ENCODE measurements around the gene IPCEF1. TPM values are rescaled to one million over a fixed set of nuclear protein-coding genes. Genes with fewer than 3 reads are reported as not detected.

IPCEF1 gene
- total RNA-seq, 1 experiment from 2014 or later: 0.48 TPM

GRCh38 chr6:154316131-154316530 is 40.5 kb downstream of the IPCEF1 start:
- Histone ChIP-seq H2AFZ (ENCODE audit: low read length) (no peak overlapping the region), H3K27ac (ENCODE audit: insufficient read length, low read depth, low read length) (no peak overlapping the region), H3K14ac (ENCODE audit: insufficient read depth, low read length) (no peak overlapping the region), H2BK5ac (ENCODE audit: insufficient read length, low read length) (no peak overlapping the region), H2AK5ac (ENCODE audit: insufficient read length, low read length) (no peak overlapping the region), H4K8ac (replicated peaks; ENCODE audit: insufficient read length, low read depth, low read length) (no peak overlapping the region), H3K4me2 (ENCODE audit: insufficient read depth, insufficient read length, low read length) (no peak overlapping the region), H3K79me1 (ENCODE audit: insufficient read depth, low read depth, low read length, poor library complexity, severe bottlenecking) (no peaks in the 10 kb centered on the region), H3K9ac (ENCODE audit: extremely low read depth, insufficient read length, low read length) (no peak overlapping the region), H2BK20ac (ENCODE audit: low read depth, low read length, poor library complexity, severe bottlenecking) (no peak overlapping the region), H2BK12ac (ENCODE audit: insufficient read length, low read depth, low read length) (no peak overlapping the region), H2BK120ac (ENCODE audit: low read depth, low read length, poor library complexity, severe bottlenecking) (no peak overlapping the region), H4K91ac (ENCODE audit: insufficient read length, low read depth, low read length) (no peak overlapping the region), H4K20me1 (ENCODE audit: control insufficient read depth, insufficient read depth, insufficient read length) (no peaks in the 10 kb centered on the region), H3K9me3 (ENCODE audit: control insufficient read depth, low read depth, low read length) (no peaks in the 10 kb centered on the region), H3K79me2 (ENCODE audit: insufficient read depth, low read length) (no peaks in the 10 kb centered on the region), H4K5ac (ENCODE audit: insufficient read length, low read depth, low read length) (no peak overlapping the region), H3T11ph (ENCODE audit: low read length) (no peak overlapping the region), H2BK15ac (ENCODE audit: low read depth, low read length) (no peak overlapping the region), H3K56ac (ENCODE audit: insufficient read length, low read depth, low read length) (no peak overlapping the region), H3K23ac (ENCODE audit: insufficient read length, low read depth, low read length) (no peak overlapping the region), H3K23me2 (ENCODE audit: insufficient read length, low read depth, low read length, poor library complexity, severe bottlenecking) (no peaks in the 10 kb centered on the region), H3K27me3 (ENCODE audit: insufficient read depth, low read length) (no peaks in the 10 kb centered on the region), H3K4ac (ENCODE audit: low read depth, low read length) (no peak overlapping the region), H3K4me1 (ENCODE audit: insufficient read depth, low read length) (no peaks in the 10 kb centered on the region), H3K18ac (ENCODE audit: insufficient read length, low read depth, low read length) (no peak overlapping the region)
- H3K4me3 Mint-ChIP-seq: no peak overlapping the region
- no CpG with 5 or more reads among the region's 1 CpG for WGBS (ENCODE audit: extremely low coverage, insufficient read length, low lambda C conversion rate)
- no peak for TF ChIP-seq CTCF (conservative IDR thresholded peaks at IDR 0.05)
- no peak overlapping the region for H3K27ac Mint-ChIP-seq
- no peaks in the 10 kb centered on the region for H3K9me3 Mint-ChIP-seq
- H3K27me3 Mint-ChIP-seq (ENCODE audit: low read depth): no peaks in the 10 kb centered on the region
- no peaks in the 10 kb centered on the region for H3K4me1 Mint-ChIP-seq
- no peak for DNase-seq
- no peaks in the 10 kb centered on the region for H3K36me3 Mint-ChIP-seq (ENCODE audit: insufficient read depth in 1 of 3, low read depth in 3 of 3)

Measured in H9 (cell line).